NCI-H2227 treated with DMSO at 0.1 percent for 48 hours (cell line): ENCODE results near the gene CHST3.
"Not testable (repeated sequence)": the region's sequence is repeated elsewhere in the genome, so short reads cannot be mapped to it uniquely, and the experiment has no call there.

Experiments
- DNase-seq: peaks from one replicate; lab custom pipeline; 2025; lab: John Stamatoyannopoulos, UW

CHST3 gene

GRCh38 chr10:71964098-71964742 is at the start of gene CHST3:
CHST3 (plus strand) TSS chr10:71964395; CDS start chr10:72005843, 41,448 bp downstream.
- no peak for DNase-seq

GRCh38 chr10:71916827-71917226 is 47.4 kb upstream of the CHST3 start:
- DNase-seq, result no peak

GRCh38 chr10:71918992-71919391 is 45.2 kb upstream of the CHST3 start:
- DNase-seq, result no peak

GRCh38 chr10:71919956-71920539 is 44.1 kb upstream of the CHST3 start:
- DNase-seq, result not testable (repeated sequence)

- no peak for DNase-seq
Observed at GRCh38 chr10:71920540-71921323, 43.5 kb upstream of the CHST3 start.

- DNase-seq, result peak; percentile 18
Observed at GRCh38 chr10:71921324-71922027, 42.7 kb upstream of the CHST3 start.

- DNase-seq, result no peak
Observed at GRCh38 chr10:71923138-71923692, 41.0 kb upstream of the CHST3 start.

GRCh38 chr10:71924771-71925170 is 39.4 kb upstream of the CHST3 start:
- DNase-seq, result no peak

- DNase-seq, result no peak
Observed at GRCh38 chr10:71927159-71927558, 37.0 kb upstream of the CHST3 start.

- no peak for DNase-seq
Observed at GRCh38 chr10:71927776-71928592, 36.2 kb upstream of the CHST3 start.

GRCh38 chr10:71931295-71931694 is 32.9 kb upstream of the CHST3 start:
- DNase-seq, result no peak

GRCh38 chr10:71933651-71934050 is 30.5 kb upstream of the CHST3 start:
- DNase-seq, result no peak

GRCh38 chr10:71938211-71938610 is 26.0 kb upstream of the CHST3 start:
- DNase-seq, result no peak

GRCh38 chr10:71939304-71939703 is 24.9 kb upstream of the CHST3 start:
- DNase-seq, result no peak

GRCh38 chr10:71939861-71940474 is 24.2 kb upstream of the CHST3 start:
- no peak for DNase-seq

GRCh38 chr10:71940752-71941151 is 23.4 kb upstream of the CHST3 start:
- DNase-seq, result no peak

- DNase-seq, result no peak
Observed at GRCh38 chr10:71941318-71941717, 22.9 kb upstream of the CHST3 start.

GRCh38 chr10:71945819-71946474 is 18.2 kb upstream of the CHST3 start:
- DNase-seq, result no peak

GRCh38 chr10:71946700-71947099 is 17.5 kb upstream of the CHST3 start:
- no peak for DNase-seq

- no peak for DNase-seq
Observed at GRCh38 chr10:71948496-71949067, 15.6 kb upstream of the CHST3 start.
